ENCODE data around the gene KIF12. TPM values are rescaled to one million over a fixed set of nuclear protein-coding genes. Genes with fewer than 3 reads are reported as not detected.
"Not testable (repeated sequence)": the region's sequence is repeated elsewhere in the genome, so short reads cannot be mapped to it uniquely, and the experiment has no call there.

Gene KIF12
- total RNA-seq, 2 donors from 2014 or later, result not detected

GRCh38 chr9:114130624-114131277, 31.7 kb upstream of the KIF12 start:
- H3K27me3 Mint-ChIP-seq (ENCODE audit: low read depth), result peaks cover 22% of the 10 kb centered on the region
- H3K27ac Mint-ChIP-seq, result no peak overlapping the region
- peaks cover 4 to 8% of the 10 kb centered on the region in 2 donors for H3K9me3 Mint-ChIP-seq
- H3K36me3 Mint-ChIP-seq (ENCODE audit: insufficient read depth in 2 of 2), result peaks cover 0 to 2% of the 10 kb centered on the region in 2 donors
- H3K4me1 Mint-ChIP-seq (ENCODE audit: low read depth), result no peaks in the 10 kb centered on the region
- no peak for DNase-seq
- no peak for ATAC-seq (replicated peaks in 1 of 2)
- H3K4me3 Mint-ChIP-seq, result no peak overlapping the region

GRCh38 chr9:114130141-114130540, 31.0 kb upstream of the KIF12 start:
- DNase-seq, result no peak
- Mint-ChIP-seq H3K4me1 (ENCODE audit: low read depth) (no peaks in the 10 kb centered on the region), H3K36me3 (ENCODE audit: insufficient read depth in 2 of 2) (peaks cover 0 to 2% of the 10 kb centered on the region in 2 donors), H3K27me3 (ENCODE audit: low read depth) (peaks cover 16% of the 10 kb centered on the region), H3K9me3 (peaks cover 4 to 8% of the 10 kb centered on the region in 2 donors), H3K4me3 (no peak overlapping the region), H3K27ac (no peak overlapping the region)
- no peak for ATAC-seq (replicated peaks in 1 of 2)

- not testable (repeated sequence) for H3K36me3 Mint-ChIP-seq (ENCODE audit: insufficient read depth in 2 of 2); H3K4me3 Mint-ChIP-seq; H3K4me1 Mint-ChIP-seq (ENCODE audit: low read depth); H3K9me3 Mint-ChIP-seq; H3K27ac Mint-ChIP-seq; DNase-seq; ATAC-seq (replicated peaks in 1 of 2)
- H3K27me3 Mint-ChIP-seq (ENCODE audit: low read depth), result peaks cover 14% of the 10 kb centered on the region
Observed at GRCh38 chr9:114128759-114129158, 29.7 kb upstream of the KIF12 start.

- DNase-seq (no peak), ATAC-seq (replicated peaks in 1 of 2) (no peak)
- H3K27ac Mint-ChIP-seq, result no peak overlapping the region
- H3K9me3 Mint-ChIP-seq, result peaks cover 4 to 8% of the 10 kb centered on the region in 2 donors
- H3K4me1 Mint-ChIP-seq (ENCODE audit: low read depth), result no peaks in the 10 kb centered on the region
- H3K36me3 Mint-ChIP-seq (ENCODE audit: insufficient read depth in 2 of 2), result peaks cover 0 to 2% of the 10 kb centered on the region in 2 donors
- peaks cover 8% of the 10 kb centered on the region for H3K27me3 Mint-ChIP-seq (ENCODE audit: low read depth)
- H3K4me3 Mint-ChIP-seq, result no peak overlapping the region
Observed at GRCh38 chr9:114126247-114127060, 27.4 kb upstream of the KIF12 start.

GRCh38 chr9:114125476-114126013, 26.5 kb upstream of the KIF12 start:
- no peak overlapping the region for H3K4me3 Mint-ChIP-seq
- no peak for DNase-seq
- H3K4me1 Mint-ChIP-seq (ENCODE audit: low read depth), result no peaks in the 10 kb centered on the region
- peaks cover 8% of the 10 kb centered on the region for H3K27me3 Mint-ChIP-seq (ENCODE audit: low read depth)
- no peak for ATAC-seq (replicated peaks in 1 of 2)
- H3K27ac Mint-ChIP-seq, result no peak overlapping the region
- H3K36me3 Mint-ChIP-seq (ENCODE audit: insufficient read depth in 2 of 2), result peaks cover 0 to 2% of the 10 kb centered on the region in 2 donors
- H3K9me3 Mint-ChIP-seq, result peaks cover 4 to 8% of the 10 kb centered on the region in 2 donors

GRCh38 chr9:114124666-114125475, 25.8 kb upstream of the KIF12 start:
- H3K27me3 Mint-ChIP-seq (ENCODE audit: low read depth), result peaks cover 8% of the 10 kb centered on the region
- no peak overlapping the region for H3K27ac Mint-ChIP-seq
- ATAC-seq (replicated peaks in 1 of 2) (no peak), DNase-seq (no peak)
- no peak overlapping the region for H3K4me3 Mint-ChIP-seq
- H3K36me3 Mint-ChIP-seq (ENCODE audit: insufficient read depth in 2 of 2), result peaks cover 0 to 2% of the 10 kb centered on the region in 2 donors
- H3K4me1 Mint-ChIP-seq (ENCODE audit: low read depth), result no peaks in the 10 kb centered on the region
- H3K9me3 Mint-ChIP-seq, result peaks cover 4 to 8% of the 10 kb centered on the region in 2 donors

- H3K4me3 Mint-ChIP-seq, result no peak overlapping the region
- peaks cover 7% of the 10 kb centered on the region for H3K27me3 Mint-ChIP-seq (ENCODE audit: low read depth)
- H3K4me1 Mint-ChIP-seq (ENCODE audit: low read depth), result no peaks in the 10 kb centered on the region
- DNase-seq, result no peak
- H3K27ac Mint-ChIP-seq, result no peak overlapping the region
- H3K9me3 Mint-ChIP-seq, result peaks cover 4 to 8% of the 10 kb centered on the region in 2 donors
- no peak for ATAC-seq (replicated peaks in 1 of 2)
- peaks cover 0 to 2% of the 10 kb centered on the region in 2 donors for H3K36me3 Mint-ChIP-seq (ENCODE audit: insufficient read depth in 2 of 2)
Observed at GRCh38 chr9:114124138-114124537, 25.0 kb upstream of the KIF12 start.

- ATAC-seq (replicated peaks in 1 of 2) (no peak), DNase-seq (no peak)
- Mint-ChIP-seq H3K4me1 (ENCODE audit: low read depth) (no peaks in the 10 kb centered on the region), H3K36me3 (ENCODE audit: insufficient read depth in 2 of 2) (peaks cover 0 to 2% of the 10 kb centered on the region in 2 donors), H3K27ac (no peak overlapping the region), H3K4me3 (no peak overlapping the region), H3K9me3 (peaks cover 4 to 6% of the 10 kb centered on the region in 2 donors), H3K27me3 (ENCODE audit: low read depth) (no peaks in the 10 kb centered on the region)
Observed at GRCh38 chr9:114123031-114123977, 24.2 kb upstream of the KIF12 start.

GRCh38 chr9:114122136-114123027, 23.3 kb upstream of the KIF12 start:
- no peak for ATAC-seq (replicated peaks in 1 of 2)
- no peak overlapping the region for H3K27ac Mint-ChIP-seq
- DNase-seq, result no peak

GRCh38 chr9:114121227-114122135, 22.4 kb upstream of the KIF12 start:
- no peaks in the 10 kb centered on the region for H3K9me3 Mint-ChIP-seq
- no peak overlapping the region for H3K27ac Mint-ChIP-seq
- peaks cover 15% of the 10 kb centered on the region for H3K27me3 Mint-ChIP-seq (ENCODE audit: low read depth)
- no peak for ATAC-seq (replicated peaks in 1 of 2)
- no peaks in the 10 kb centered on the region for H3K36me3 Mint-ChIP-seq (ENCODE audit: insufficient read depth in 2 of 2)
- H3K4me1 Mint-ChIP-seq (ENCODE audit: low read depth), result no peaks in the 10 kb centered on the region
- no peak for DNase-seq
- H3K4me3 Mint-ChIP-seq, result no peak overlapping the region

More at GRCh38 chr9:114122136-114123027, 23.3 kb upstream of the KIF12 start:
- Mint-ChIP-seq H3K36me3 (ENCODE audit: insufficient read depth in 2 of 2) (no peaks in the 10 kb centered on the region), H3K27me3 (ENCODE audit: low read depth) (peaks cover 9% of the 10 kb centered on the region), H3K9me3 (peaks cover 2% of the 10 kb centered on the region in 2 donors), H3K4me1 (ENCODE audit: low read depth) (no peaks in the 10 kb centered on the region), H3K4me3 (no peak overlapping the region)
